Activated CD4-positive, alpha-beta T cell treated with anti-CD3 and anti-CD28 coated beads, Interleukin-2, amount 50 U/mL, for 24 hours (primary cell): ENCODE measurements around the gene CORO2A.
"Not testable (repeated sequence)": the region's sequence is repeated elsewhere in the genome, so short reads cannot be mapped to it uniquely, and the experiment has no call there.

Source experiments
- DNase-seq, 2 donors: peaks; one replicate each; pipeline ENCODE4 v3.0.0-alpha.2; 2020; ENCODE audit warnings: low read depth in 1 of 2, low spot score in 1 of 2

The CORO2A gene

GRCh38 chr9:98144076-98144475, 48.4 kb downstream of the CORO2A start:
- DNase-seq, result no peak

- no peak for DNase-seq
Observed at GRCh38 chr9:98142925-98143481, 49.4 kb downstream of the CORO2A start.

GRCh38 chr9:98142182-98142907, 50.1 kb downstream of the CORO2A start:
- no peak for DNase-seq

DNA sequence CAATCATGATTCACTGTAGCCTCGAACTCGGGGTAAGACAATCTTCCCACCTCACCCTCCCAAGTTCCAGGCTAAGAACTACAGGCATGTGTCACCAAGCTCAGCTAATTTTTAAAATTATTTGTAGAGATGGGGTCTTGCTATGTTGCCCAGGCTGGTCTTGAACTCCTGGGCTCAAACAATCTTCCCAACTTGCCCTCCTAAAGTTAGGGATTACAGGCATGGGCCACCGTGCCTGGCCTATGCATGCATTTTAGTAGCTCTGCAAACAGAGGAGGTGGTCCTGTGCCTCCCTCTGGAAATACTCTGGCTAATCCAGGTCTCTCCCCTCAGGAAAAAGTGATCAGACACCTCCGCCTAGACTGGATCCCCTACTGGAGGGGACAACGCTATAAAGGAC, 51.9 kb downstream of the CORO2A start:
- no peak for DNase-seq

DNA sequence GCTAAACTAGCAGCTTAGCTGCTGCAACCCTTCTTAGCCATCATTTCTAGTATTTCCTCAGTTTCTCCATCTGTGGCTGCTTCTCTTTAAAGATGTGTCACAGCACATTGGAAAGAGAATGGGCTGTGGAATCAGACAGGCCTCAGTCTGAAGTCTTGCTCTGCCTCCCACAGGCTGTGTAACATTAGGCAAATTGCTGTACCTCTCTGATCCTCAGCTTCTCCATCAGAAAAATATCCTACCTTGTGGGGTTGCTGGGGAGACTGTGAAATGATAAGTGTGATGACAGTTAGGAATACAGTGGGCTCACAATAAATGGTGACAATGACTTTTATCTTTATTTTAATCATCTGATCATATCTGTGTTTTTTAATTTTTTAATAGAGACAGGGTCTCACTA, 55.9 kb downstream of the CORO2A start:
- DNase-seq, result no peak

DNA sequence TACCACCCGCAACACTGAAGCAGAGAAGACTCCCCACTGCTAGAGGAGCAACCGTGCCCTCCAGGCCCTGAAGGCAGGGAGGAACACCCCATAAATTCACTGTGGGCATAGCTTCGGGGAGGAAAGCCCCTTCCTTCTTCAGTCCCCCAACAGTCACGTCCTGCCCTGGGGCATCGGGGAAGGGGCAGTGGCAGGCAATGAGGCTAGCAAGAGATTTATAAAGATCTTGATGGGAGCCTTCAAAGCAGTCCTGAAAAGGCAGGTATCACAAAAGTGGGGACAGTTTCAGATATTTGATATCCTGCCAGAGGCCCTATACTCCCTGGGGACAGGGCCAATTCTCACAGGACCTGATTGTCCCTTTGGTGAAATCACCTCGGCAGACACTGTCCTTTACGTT, 56.5 kb downstream of the CORO2A start:
- no peak for DNase-seq

GRCh38 chr9:98135558-98135934, 56.9 kb downstream of the CORO2A start:
- DNase-seq, result no peak

GRCh38 chr9:98134702-98135557, 57.5 kb downstream of the CORO2A start:
- no peak for DNase-seq

- no peak for DNase-seq
Observed at GRCh38 chr9:98132806-98133631, 59.4 kb downstream of the CORO2A start.

DNA sequence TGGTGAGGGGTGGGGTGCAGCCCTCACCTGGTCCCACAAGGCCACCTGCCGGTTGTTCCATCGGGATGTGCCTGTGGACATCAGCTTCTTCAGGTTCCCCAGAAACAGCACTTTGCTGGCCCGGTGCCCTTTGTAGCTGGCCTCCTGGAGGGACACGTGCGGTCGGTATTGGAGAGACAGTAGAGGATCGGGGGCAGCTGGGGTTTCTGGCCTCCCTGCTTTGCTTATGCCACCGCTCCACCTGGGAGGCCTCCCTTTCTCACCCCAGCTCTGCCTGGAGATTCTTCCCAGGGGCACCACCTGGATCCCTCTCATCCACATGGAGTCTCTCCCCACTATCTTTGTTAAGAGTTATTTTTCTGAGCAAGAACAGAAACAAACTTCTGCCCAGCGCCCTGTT, 60.3 kb downstream of the CORO2A start:
- no peak for DNase-seq

DNA sequence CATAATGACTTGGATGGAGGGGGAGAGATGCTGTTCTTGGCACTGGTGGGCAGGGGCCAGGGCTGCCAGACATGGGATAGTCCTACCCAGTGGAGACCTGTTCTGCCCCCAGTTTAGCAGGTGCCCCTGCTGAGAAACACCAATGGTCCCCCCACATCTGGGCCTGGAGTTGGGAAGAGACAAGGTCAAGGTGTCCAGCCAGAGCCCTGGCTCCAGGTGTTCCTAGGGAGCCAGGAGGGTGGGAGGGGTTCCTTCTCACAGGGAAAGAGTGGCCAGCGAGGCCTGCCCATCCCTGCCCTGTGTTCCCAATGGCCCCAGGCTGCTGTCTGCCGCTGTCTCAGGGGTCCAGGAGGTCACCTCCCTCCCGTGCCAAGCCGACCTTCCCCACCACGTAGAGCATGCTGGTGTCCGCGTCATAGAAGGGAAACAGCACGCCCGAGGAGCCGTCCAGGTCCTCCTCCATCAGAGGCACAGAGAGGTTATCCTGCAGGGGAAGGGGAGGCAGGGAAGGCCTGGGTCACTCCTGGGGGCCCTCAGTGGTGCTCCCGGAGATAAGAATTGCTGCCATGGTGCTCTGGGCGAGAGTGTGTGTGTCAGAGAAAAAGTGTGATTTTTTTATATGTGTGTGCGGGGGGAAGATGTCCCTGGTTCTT, 61.7 kb downstream of the CORO2A start:
- DNase-seq, result no peak

DNA sequence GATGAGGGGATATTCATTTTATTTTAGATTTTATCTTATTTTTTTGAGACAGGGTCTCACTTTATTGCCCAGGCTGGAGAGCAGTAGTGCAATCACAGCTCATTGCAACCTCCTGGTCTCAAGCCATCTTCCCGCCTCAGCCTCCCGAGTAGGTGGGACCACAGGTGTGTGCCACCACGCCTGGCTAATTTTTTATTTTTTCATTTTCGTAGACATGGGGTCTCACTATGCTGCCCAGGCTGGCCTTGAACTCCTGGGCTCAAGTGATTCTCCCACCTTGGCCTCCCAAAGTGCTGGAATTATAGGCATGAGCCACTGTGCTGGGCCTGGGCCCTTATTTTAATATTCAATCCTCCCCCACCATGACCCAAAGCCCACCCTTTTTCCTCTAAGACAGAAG, 62.4 kb downstream of the CORO2A start:
- not testable (repeated sequence) for DNase-seq

DNA sequence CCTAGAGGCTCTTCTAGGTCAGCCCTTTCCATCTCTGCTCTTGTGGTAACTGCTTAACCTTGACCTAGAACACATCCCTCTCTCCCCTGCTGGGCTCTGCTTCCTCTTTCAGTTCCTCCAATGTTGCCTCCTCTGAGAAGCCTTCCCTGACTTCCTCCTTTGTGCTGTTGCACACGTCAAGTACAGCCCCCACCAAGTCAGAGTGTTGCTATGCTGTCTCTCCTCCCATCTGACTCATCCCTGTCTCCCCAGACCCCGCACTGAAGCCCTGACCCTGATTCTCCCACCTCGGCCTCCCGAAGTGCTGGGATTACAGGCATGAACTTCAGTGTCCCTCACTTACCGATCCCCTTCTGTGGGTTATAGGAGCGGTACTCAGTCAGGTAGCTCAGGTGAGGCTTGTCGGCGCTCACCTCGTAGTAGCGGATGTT, 63.0 kb downstream of the CORO2A start:
- no peak for DNase-seq

DNA sequence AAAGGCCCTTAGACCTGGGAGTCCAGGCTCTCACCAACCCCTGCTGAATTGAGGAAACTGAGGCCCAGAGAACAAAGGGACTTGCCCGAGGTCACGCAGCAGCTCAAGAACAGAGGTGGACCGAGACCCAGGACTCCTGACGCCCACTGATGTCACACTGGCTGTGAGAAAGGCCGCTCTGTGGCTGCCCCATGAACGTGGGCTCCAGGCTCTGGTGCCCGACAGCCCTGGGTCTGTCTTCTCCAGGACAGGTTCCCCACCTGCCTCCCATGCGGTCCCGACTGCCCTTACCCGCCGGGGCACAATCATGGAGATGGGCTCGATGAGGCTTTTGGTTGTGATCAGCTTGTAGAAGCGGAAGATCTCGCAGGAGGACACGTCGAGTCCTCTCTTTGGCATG, 64.1 kb downstream of the CORO2A start:
- no peak for DNase-seq

GRCh38 chr9:98127226-98127625, 65.2 kb downstream of the CORO2A start:
- DNase-seq, result no peak

DNA sequence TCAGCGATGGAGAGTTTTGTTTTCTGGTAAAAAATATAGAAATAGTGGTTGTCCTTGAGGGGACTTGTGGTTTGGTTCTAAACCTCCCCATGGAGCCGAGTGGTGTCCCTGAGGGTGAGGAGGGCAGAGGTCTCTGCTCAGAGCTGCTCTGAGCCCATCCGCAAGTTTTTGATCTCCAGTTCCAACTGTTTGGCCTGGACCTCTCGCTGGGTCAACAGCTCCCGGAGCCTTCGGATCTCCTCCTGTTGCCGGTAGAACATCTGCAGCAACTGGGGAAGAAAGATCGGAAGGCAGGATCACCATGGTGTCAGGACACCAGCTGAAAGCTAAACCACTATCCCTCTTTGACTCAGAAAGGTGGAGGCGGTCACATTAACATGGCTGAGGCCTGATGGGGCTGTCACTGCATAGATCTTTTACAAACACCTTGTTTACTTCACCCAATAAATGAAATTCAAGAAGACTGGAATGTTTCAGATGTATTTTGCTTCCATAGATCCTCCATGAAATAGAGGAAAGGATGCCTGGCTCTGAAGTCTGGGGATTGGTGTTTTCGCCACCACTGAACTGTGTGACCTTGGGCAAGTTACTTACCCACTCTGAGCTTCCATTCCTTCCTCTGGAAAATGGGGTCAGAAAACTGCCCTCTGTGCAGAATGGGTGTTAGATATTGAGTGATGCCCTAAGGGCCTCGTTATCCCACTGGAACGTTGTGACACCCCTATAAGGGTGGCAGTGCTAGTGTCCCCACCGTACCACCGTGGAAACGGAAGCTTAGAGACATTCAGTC, 67.6 kb downstream of the CORO2A start:
- DNase-seq, result no peak

GRCh38 chr9:98124091-98124490, 68.3 kb downstream of the CORO2A start:
- not testable (repeated sequence) for DNase-seq

GRCh38 chr9:98121058-98121457, 71.4 kb downstream of the CORO2A start:
- no peak for DNase-seq

GRCh38 chr9:98120476-98120875, 72.0 kb downstream of the CORO2A start:
- no peak for DNase-seq
